IMR-90 (cell line): ENCODE data around the gene HTR2B.

Source experiments
- BHLHE40 ChIP-seq: fragments of 150-350 bp; IDR thresholded peaks from 2 replicates; pipeline ENCODE4 v1.6.1; 2016; ENCODE audit warnings: mild to moderate bottlenecking, low read depth, low read length
- MAFK ChIP-seq: IDR thresholded peaks from 2 replicates; pipeline ENCODE4 v1.6.1; 2012; ENCODE audit warnings: low read depth, low read length, improper control_type of control experiment
- MAZ ChIP-seq: IDR thresholded peaks from 2 replicates; pipeline ENCODE4 v1.6.1; 2012; ENCODE audit warnings: low read depth, mild to moderate bottlenecking, low read length, improper control_type of control experiment, moderate library complexity, borderline replicate concordance
- POLR2A ChIP-seq: IDR thresholded peaks from 2 replicates; pipeline ENCODE4 v1.6.1; 2012; ENCODE audit warnings: mild to moderate bottlenecking, low read depth, low read length
- TF ChIP-seq, protein P1 (sequence below): conservative IDR thresholded peaks from 2 replicates; pipeline ENCODE4 v1.5.1; 2012; ENCODE audit warnings: mild to moderate bottlenecking, low read depth, low read length, improper control_type of control experiment
- TF ChIP-seq, protein P2 (sequence below): fragments of 150-350 bp; IDR thresholded peaks from 2 replicates; pipeline ENCODE4 v1.6.1; 2017; ENCODE audit warnings: mild to moderate bottlenecking, antibody characterized with exemption, low read length, low read depth

GRCh38 chr2:231111987-231112386 lies 12.9 kb downstream of the HTR2B start:
- TF ChIP-seq, protein P1, sequence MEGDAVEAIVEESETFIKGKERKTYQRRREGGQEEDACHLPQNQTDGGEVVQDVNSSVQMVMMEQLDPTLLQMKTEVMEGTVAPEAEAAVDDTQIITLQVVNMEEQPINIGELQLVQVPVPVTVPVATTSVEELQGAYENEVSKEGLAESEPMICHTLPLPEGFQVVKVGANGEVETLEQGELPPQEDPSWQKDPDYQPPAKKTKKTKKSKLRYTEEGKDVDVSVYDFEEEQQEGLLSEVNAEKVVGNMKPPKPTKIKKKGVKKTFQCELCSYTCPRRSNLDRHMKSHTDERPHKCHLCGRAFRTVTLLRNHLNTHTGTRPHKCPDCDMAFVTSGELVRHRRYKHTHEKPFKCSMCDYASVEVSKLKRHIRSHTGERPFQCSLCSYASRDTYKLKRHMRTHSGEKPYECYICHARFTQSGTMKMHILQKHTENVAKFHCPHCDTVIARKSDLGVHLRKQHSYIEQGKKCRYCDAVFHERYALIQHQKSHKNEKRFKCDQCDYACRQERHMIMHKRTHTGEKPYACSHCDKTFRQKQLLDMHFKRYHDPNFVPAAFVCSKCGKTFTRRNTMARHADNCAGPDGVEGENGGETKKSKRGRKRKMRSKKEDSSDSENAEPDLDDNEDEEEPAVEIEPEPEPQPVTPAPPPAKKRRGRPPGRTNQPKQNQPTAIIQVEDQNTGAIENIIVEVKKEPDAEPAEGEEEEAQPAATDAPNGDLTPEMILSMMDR, result no peak
- TF ChIP-seq MAZ (0 out of 2 replicates have a peak, but pooled peaks have one; percentile 19), POLR2A (no peak), BHLHE40 (no peak), MAFK (no peak)
- TF ChIP-seq, protein P2, sequence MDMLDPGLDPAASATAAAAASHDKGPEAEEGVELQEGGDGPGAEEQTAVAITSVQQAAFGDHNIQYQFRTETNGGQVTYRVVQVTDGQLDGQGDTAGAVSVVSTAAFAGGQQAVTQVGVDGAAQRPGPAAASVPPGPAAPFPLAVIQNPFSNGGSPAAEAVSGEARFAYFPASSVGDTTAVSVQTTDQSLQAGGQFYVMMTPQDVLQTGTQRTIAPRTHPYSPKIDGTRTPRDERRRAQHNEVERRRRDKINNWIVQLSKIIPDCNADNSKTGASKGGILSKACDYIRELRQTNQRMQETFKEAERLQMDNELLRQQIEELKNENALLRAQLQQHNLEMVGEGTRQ, result no peak
